Neuronal stem cell (in vitro differentiated cells): ENCODE measurements around the gene KIF3B.

Experiments used
- DNase-seq: peaks from one replicate; pipeline ENCODE4 v3.0.0-alpha.2; 2013; ENCODE audit warnings: low spot score
- H2AFZ ChIP-seq: one replicate; pipeline ENCODE4 v1.6.1; 2013; ENCODE audit warnings: mild to moderate bottlenecking, low read length, inconsistent platforms
- H2AK5ac ChIP-seq: 2 replicates; pipeline ENCODE4 v1.6.1; 2013; ENCODE audit warnings: low read depth, mild to moderate bottlenecking, inconsistent platforms, low read length, moderate library complexity, mixed read lengths
- H2BK120ac ChIP-seq: 2 replicates; pipeline ENCODE4 v1.6.1; 2013; ENCODE audit warnings: low read depth, mild to moderate bottlenecking, inconsistent platforms, low read length, moderate library complexity, mixed read lengths
- H2BK12ac ChIP-seq: one replicate; pipeline ENCODE4 v1.6.1; 2013; ENCODE audit warnings: low read length, inconsistent platforms
- H2BK15ac ChIP-seq: 2 replicates; pipeline ENCODE4 v1.6.1; 2013; ENCODE audit warnings: mild to moderate bottlenecking, low read length, inconsistent platforms, mixed read lengths
- H2BK5ac ChIP-seq: one replicate; pipeline ENCODE4 v1.6.1; 2013; ENCODE audit warnings: inconsistent platforms, mild to moderate bottlenecking, low read length, moderate library complexity
- H3K14ac ChIP-seq: one replicate; pipeline ENCODE4 v1.6.1; 2013; ENCODE audit warnings: low read length, inconsistent platforms
- H3K18ac ChIP-seq: 2 replicates; pipeline ENCODE4 v1.6.1; 2013; ENCODE audit warnings: low read length, inconsistent platforms
- H3K23ac ChIP-seq: 2 replicates; pipeline ENCODE4 v1.6.1; 2013; ENCODE audit warnings: low read depth, mild to moderate bottlenecking, mixed read lengths, low read length, inconsistent platforms; ENCODE audit not compliant: poor library complexity
- H3K27ac ChIP-seq: replicated peaks from 3 replicates; pipeline ENCODE4 v1.5.1; 2013; ENCODE audit warnings: low read length, inconsistent platforms
- H3K27me3 ChIP-seq, 3 experiments: 2 replicates each; pipeline ENCODE4 v1.6.1; 2013; ENCODE audit warnings: low read length in 3 of 3, mild to moderate bottlenecking in 2 of 3, inconsistent platforms in 1 of 3, low read depth in 1 of 3, mixed read lengths in 1 of 3, moderate library complexity in 1 of 3; ENCODE audit not compliant: control insufficient read depth in 3 of 3, insufficient read depth in 3 of 3
- H3K36me3 ChIP-seq, 2 donors: replicated peaks in 1 of 2; 2 replicates each; pipeline ENCODE4 v1.6.1; 2013; ENCODE audit warnings: low read length in 2 of 2; ENCODE audit not compliant: control insufficient read depth in 2 of 2, insufficient read depth in 2 of 2
- H3K4ac ChIP-seq: 2 replicates; pipeline ENCODE4 v1.6.1; 2013; ENCODE audit warnings: inconsistent platforms, mild to moderate bottlenecking, low read length, moderate library complexity
- H3K4me1 ChIP-seq, 2 donors: 1 replicate in 1 of 2; 2 replicates in 1 of 2; pipeline ENCODE4 v1.6.1; 2013; ENCODE audit warnings: low read length in 2 of 2, low read depth in 1 of 2; ENCODE audit not compliant: control insufficient read depth in 2 of 2, insufficient read depth in 1 of 2
- H3K4me2 ChIP-seq: one replicate; pipeline ENCODE4 v1.6.1; 2013; ENCODE audit warnings: mild to moderate bottlenecking, low read length, inconsistent platforms; ENCODE audit not compliant: insufficient read depth, poor library complexity, severe bottlenecking
- H3K4me3 ChIP-seq, 2 donors: 2 replicates each; pipeline ENCODE4 v1.5.1; 2013; ENCODE audit warnings: low read length in 2 of 2, mild to moderate bottlenecking in 2 of 2, inconsistent platforms in 1 of 2, moderate library complexity in 1 of 2
- H3K79me1 ChIP-seq: one replicate; pipeline ENCODE4 v1.6.1; 2013; ENCODE audit warnings: low read depth, mild to moderate bottlenecking, inconsistent platforms, low read length, moderate library complexity
- H3K9ac ChIP-seq: one replicate; pipeline ENCODE4 v1.6.1; 2013; ENCODE audit warnings: mild to moderate bottlenecking, low read depth, low read length, inconsistent platforms; ENCODE audit not compliant: poor library complexity
- H3K9me3 ChIP-seq, 2 donors: replicated peaks in 1 of 2; 2 replicates each; pipeline versions ENCODE3 to v1.6.1; 2013; ENCODE audit warnings: low read length in 2 of 2, mild to moderate bottlenecking in 2 of 2, inconsistent platforms in 1 of 2, low read depth in 1 of 2, mixed read lengths in 1 of 2, moderate library complexity in 1 of 2; ENCODE audit not compliant: control insufficient read depth in 2 of 2, insufficient read depth in 1 of 2
- H4K8ac ChIP-seq: one replicate; pipeline ENCODE4 v1.6.1; 2013; ENCODE audit warnings: low read depth, mild to moderate bottlenecking, inconsistent platforms, low read length, moderate library complexity
- H4K91ac ChIP-seq: one replicate; pipeline ENCODE4 v1.6.1; 2013; ENCODE audit warnings: low read length, low read depth, mild to moderate bottlenecking, inconsistent platforms; ENCODE audit not compliant: poor library complexity
- WGBS, 2 donors: extraction: QIAGEN DNeasy Blood & Tissue Kit; methylation state at CpG; one replicate each; pipeline ENCODE4 v1.1.7; 2013; ENCODE audit warnings: missing lambda C conversion rate in 2 of 2, mixed read lengths in 1 of 2; ENCODE audit not compliant: insufficient read length in 2 of 2, insufficient replicate concordance in 1 of 2; ENCODE audit errors: extremely low coverage in 2 of 2; 5-methylcytosine and 5-hydroxymethylcytosine counted together

Gene KIF3B

GRCh38 chr20:32236819-32237218, 40.6 kb upstream of the KIF3B start:
- Histone ChIP-seq H3K4ac (no peak overlapping the region), H3K9me3 (no peaks in the 10 kb centered on the region), H2BK12ac (no peak overlapping the region), H3K4me2 (no peak overlapping the region), H3K4me3 (no peak overlapping the region), H2BK5ac (no peak overlapping the region), H2BK15ac (no peak overlapping the region), H4K8ac (no peak overlapping the region), H4K91ac (no peak overlapping the region), H2AFZ (no peak overlapping the region), H3K27me3 (no peaks in the 10 kb centered on the region), H2AK5ac (no peak overlapping the region), H3K27ac (no peak overlapping the region), H3K36me3 (peaks cover 27 to 48% of the 10 kb centered on the region in 2 donors), H3K4me1 (peaks cover 0 to 4% of the 10 kb centered on the region in 2 donors), H3K18ac (no peak overlapping the region), H3K14ac (no peak overlapping the region), H3K9ac (no peak overlapping the region), H2BK120ac (no peak overlapping the region), H3K79me1 (no peaks in the 10 kb centered on the region), H3K23ac (no peak overlapping the region)
- no CpG with 5 or more reads among the region's 2 CpGs for WGBS, 2 donors
- DNase-seq: no peak

GRCh38 chr20:32237419-32237818, 40.0 kb upstream of the KIF3B start:
- Histone ChIP-seq H3K4me3 (no peak overlapping the region), H3K36me3 (peaks cover 23 to 42% of the 10 kb centered on the region in 2 donors), H2BK12ac (no peak overlapping the region), H2BK5ac (no peak overlapping the region), H4K8ac (no peak overlapping the region), H3K4me2 (no peak overlapping the region), H3K23ac (no peak overlapping the region), H3K9me3 (no peaks in the 10 kb centered on the region), H3K4me1 (peaks cover 0 to 4% of the 10 kb centered on the region in 2 donors), H3K9ac (no peak overlapping the region), H4K91ac (no peak overlapping the region), H2BK120ac (no peak overlapping the region), H2AK5ac (peak overlapping the region; percentile 47), H3K27ac (no peak overlapping the region), H3K27me3 (no peaks in the 10 kb centered on the region), H3K18ac (peak overlapping the region; percentile 61), H2AFZ (no peak overlapping the region), H2BK15ac (no peak overlapping the region), H3K4ac (no peak overlapping the region), H3K79me1 (no peaks in the 10 kb centered on the region), H3K14ac (no peak overlapping the region)
- WGBS, 2 donors: no CpG with 5 or more reads among the region's 6 CpGs
- no peak for DNase-seq

- no peak overlapping the region for H4K8ac ChIP-seq
- H3K4ac ChIP-seq: no peak overlapping the region
- no peak overlapping the region for H3K9ac ChIP-seq
- H4K91ac ChIP-seq: no peak overlapping the region
- H2BK15ac ChIP-seq: no peak overlapping the region
- H3K9me3 ChIP-seq: no peaks in the 10 kb centered on the region
- H3K4me2 ChIP-seq: no peak overlapping the region
- H3K27ac ChIP-seq: no peak overlapping the region
- H3K4me3 ChIP-seq: no peak overlapping the region
- H3K79me1 ChIP-seq: no peaks in the 10 kb centered on the region
- no peak overlapping the region for H3K14ac ChIP-seq
- no peaks in the 10 kb centered on the region for H3K27me3 ChIP-seq
- H2BK12ac ChIP-seq: no peak overlapping the region
- peaks cover 11 to 29% of the 10 kb centered on the region in 2 donors for H3K36me3 ChIP-seq
- no peak overlapping the region for H2AFZ ChIP-seq
- H2BK120ac ChIP-seq: no peak overlapping the region
- H3K4me1 ChIP-seq: peaks cover 0 to 4% of the 10 kb centered on the region in 2 donors
- no peak for DNase-seq
- no peak overlapping the region for H3K23ac ChIP-seq
- WGBS, 2 donors: no CpG with 5 or more reads among the region's 9 CpGs
- no peak overlapping the region for H3K18ac ChIP-seq
- no peak overlapping the region for H2BK5ac ChIP-seq
- no peak overlapping the region for H2AK5ac ChIP-seq
Measured at GRCh38 chr20:32238483-32239425, 38.7 kb upstream of the KIF3B start.

GRCh38 chr20:32240205-32240604, 37.2 kb upstream of the KIF3B start:
- no peak overlapping the region for H3K14ac ChIP-seq
- no peaks in the 10 kb centered on the region for H3K79me1 ChIP-seq
- no peaks in the 10 kb centered on the region for H3K9me3 ChIP-seq
- H2BK120ac ChIP-seq: no peak overlapping the region
- H3K27ac ChIP-seq: no peak overlapping the region
- H2BK12ac ChIP-seq: no peak overlapping the region
- no CpG with 5 or more reads among the region's 1 CpG for WGBS, 2 donors
- no peak overlapping the region for H4K8ac ChIP-seq
- no peak overlapping the region for H2AFZ ChIP-seq
- H2AK5ac ChIP-seq: no peak overlapping the region
- no peak overlapping the region for H2BK15ac ChIP-seq
- peaks cover 0 to 4% of the 10 kb centered on the region in 2 donors for H3K4me1 ChIP-seq
- no peak overlapping the region for H2BK5ac ChIP-seq
- H3K18ac ChIP-seq: no peak overlapping the region
- H3K27me3 ChIP-seq: no peaks in the 10 kb centered on the region
- no peak overlapping the region for H4K91ac ChIP-seq
- peaks cover 3 to 14% of the 10 kb centered on the region in 2 donors for H3K36me3 ChIP-seq
- no peak overlapping the region for H3K4ac ChIP-seq
- no peak overlapping the region for H3K4me3 ChIP-seq
- no peak overlapping the region for H3K9ac ChIP-seq
- no peak overlapping the region for H3K23ac ChIP-seq
- no peak overlapping the region for H3K4me2 ChIP-seq
- DNase-seq: no peak
